PC-3 (cell line): Measurements from ENCODE around the gene STXBP5.

Source experiments
- EZH2 ChIP-seq: fragments of 300-600 bp; sonication (generic); IDR thresholded peaks from one replicate; pipeline ENCODE4 v1.6.1; 2017; ENCODE audit warnings: antibody characterized with exemption, mild to moderate bottlenecking, low read length; ENCODE audit not compliant: unreplicated experiment
- EZH2phosphoT487 ChIP-seq: fragments of 300-600 bp; sonication (generic); IDR thresholded peaks from 2 replicates; pipeline ENCODE4 v1.6.1; 2018; ENCODE audit warnings: mild to moderate bottlenecking, antibody characterized with exemption, low read length, borderline replicate concordance
- TF ChIP-seq, protein P1 (sequence below): fragments of 300-600 bp; sonication (generic); conservative IDR thresholded peaks from 2 replicates; pipeline ENCODE4 v1.5.1; 2017; ENCODE audit warnings: antibody characterized with exemption, low read depth, mild to moderate bottlenecking, low read length

DNA sequence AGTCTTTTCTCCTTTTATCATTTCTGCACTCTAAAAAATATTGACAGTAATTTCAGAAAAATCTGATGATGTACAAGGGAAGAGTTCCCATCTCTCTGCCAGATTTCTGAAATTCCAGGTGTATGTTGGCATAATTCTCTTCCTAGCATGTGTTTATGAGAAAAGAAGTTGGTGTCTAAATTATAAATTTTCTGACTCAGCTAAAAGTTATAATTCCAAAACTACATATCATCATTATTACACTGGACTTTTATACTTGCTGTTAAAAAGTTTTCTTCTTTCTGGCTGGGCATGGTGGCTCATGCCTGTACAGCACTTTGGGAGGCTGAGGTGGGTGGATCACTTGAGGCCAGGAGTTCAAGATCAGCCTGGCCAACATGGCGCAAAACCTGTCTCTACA is 168.6 kb downstream of the STXBP5 start:
- no peak for TF ChIP-seq EZH2phosphoT487
- TF ChIP-seq, protein P1, sequence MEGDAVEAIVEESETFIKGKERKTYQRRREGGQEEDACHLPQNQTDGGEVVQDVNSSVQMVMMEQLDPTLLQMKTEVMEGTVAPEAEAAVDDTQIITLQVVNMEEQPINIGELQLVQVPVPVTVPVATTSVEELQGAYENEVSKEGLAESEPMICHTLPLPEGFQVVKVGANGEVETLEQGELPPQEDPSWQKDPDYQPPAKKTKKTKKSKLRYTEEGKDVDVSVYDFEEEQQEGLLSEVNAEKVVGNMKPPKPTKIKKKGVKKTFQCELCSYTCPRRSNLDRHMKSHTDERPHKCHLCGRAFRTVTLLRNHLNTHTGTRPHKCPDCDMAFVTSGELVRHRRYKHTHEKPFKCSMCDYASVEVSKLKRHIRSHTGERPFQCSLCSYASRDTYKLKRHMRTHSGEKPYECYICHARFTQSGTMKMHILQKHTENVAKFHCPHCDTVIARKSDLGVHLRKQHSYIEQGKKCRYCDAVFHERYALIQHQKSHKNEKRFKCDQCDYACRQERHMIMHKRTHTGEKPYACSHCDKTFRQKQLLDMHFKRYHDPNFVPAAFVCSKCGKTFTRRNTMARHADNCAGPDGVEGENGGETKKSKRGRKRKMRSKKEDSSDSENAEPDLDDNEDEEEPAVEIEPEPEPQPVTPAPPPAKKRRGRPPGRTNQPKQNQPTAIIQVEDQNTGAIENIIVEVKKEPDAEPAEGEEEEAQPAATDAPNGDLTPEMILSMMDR = no peak
- TF ChIP-seq EZH2 = no peak
